Stimulated activated CD4-positive, alpha-beta T cell treated with anti-CD3 and anti-CD28 coated beads, Interleukin-2, amount 100 ng/mL, for 4 hours (primary cell): ENCODE results near the gene ASPDH.

Experiments
- DNase-seq: peaks from one replicate; pipeline ENCODE4 v3.0.0-alpha.2; 2020; ENCODE audit warnings: low read depth

Gene ASPDH

DNA sequence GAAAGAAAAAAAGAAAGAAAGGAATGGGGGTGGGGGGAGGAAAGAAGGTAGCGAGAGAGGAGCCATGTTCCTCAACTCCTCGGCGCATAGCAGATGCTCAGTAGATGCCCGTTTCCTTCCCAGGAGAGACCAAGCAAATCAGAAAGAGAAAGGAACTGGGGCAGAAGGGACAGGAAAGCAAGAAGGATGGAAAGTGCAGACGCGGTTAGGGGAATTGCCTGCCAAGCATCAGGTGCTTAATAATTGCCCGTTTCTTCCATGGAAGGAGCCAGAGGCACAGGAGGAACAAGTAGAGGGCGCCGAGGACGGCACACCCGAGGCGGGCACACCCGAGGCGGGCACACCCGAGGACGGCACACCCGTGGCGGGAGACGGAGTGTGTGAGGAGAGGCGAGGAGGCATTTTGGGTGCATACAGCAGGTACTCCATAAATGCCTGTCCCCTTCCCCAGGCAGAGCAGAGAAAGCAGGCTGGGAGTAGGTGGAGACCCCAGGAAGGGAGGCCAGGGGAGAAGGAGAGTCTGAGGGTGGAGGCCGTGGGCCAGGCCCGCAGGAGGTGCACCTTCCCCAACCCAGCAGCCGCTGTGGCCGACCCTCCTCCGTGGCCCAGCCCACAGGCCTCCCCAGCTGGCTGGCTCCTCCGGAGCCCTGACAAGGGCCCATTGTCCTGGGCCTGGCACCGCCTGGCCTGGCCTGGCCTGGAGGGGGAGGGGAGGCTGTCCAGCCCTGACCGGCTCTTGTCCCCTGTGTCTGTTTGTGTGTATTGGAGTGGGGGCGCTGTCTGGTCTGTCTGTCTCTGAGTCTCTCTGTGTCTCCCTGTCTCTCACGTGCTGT, 17.3 kb downstream of the ASPDH start:
- DNase-seq: no peak

DNA sequence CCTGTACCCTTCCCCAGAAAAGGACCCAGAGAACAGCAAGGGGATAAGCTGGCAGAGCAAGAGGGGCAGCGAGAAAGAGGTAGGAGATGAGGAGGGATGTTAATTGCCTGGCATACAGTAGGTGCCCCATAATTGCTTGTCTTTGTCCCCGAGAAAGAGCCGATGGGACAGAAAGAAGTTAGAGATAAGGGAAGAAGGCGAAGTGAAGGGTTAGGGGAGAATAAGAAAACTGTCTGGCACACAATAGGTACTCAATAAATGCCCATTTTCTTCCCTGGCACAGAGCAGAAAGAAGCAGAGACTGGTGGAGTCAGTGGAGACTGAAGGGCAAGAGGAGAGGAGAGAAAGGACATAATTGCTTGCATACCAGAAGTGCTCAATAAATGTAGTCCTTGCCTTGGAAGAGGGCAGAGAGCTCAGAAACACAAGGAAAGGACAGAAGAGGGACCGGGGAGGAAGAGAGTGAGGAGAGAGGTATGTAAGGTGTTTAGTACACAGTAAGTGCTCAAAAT, 18.6 kb downstream of the ASPDH start:
- no peak for DNase-seq

DNA sequence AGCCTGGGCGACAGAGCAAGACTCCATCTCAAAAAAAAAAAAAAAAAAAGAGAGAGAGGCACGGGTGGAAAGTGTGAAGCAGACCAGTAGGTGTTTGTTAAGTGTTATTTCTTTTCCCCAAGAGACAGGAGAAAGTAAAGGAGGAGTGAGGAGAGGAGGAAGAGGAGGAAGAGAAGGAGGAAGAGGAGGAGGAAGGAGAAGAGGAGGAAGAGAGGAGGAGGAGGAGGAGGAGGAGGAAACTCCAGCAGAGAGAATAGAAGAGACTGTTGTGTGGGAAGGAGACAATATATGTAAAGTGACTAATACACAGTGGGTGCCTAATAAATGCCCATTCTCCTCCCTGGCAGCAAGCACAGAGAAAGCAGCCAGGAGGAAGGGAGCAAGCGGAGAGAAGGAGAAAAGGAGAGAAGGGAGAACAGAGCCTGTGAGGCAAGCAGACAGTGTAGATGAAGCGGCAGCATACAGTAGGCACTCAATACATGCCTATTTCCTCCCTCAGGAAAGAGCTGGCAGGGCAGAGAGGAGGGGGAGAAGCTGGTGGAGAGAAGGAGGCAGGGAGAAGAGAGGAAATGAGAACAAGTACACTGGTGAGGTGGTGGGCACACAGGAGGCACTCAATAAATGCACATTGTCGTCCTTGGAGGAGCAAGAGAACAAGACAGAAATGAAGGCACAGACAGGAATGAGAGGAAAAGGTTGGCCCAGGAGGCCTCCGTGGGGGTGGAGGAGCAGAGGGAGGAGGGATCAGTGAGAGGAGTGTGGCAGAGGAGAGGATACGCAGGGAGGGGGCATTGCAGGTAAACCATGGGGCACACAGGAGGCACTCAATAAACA, 19.3 kb downstream of the ASPDH start:
- no peak for DNase-seq

DNA sequence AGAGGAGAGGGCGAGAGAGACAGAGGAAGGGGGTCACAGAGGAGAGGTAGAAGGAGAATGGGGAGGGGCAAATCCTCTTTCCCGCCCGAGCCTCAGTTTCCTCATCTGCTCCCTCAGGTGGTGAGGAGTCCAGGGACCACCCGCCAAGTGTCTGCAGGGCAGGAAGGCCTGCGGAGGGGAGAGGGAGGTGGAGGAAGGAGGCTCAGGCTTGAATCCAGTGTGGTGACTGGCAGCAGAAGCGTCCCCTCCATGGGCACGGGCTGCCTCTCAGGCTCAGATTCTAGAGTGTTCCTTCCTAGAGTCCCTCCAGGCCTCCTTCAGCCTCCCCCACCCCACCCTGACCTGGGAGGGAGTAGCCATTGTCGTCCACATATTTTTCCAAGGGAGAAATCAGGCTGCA, 20.5 kb downstream of the ASPDH start:
- no peak for DNase-seq

DNA sequence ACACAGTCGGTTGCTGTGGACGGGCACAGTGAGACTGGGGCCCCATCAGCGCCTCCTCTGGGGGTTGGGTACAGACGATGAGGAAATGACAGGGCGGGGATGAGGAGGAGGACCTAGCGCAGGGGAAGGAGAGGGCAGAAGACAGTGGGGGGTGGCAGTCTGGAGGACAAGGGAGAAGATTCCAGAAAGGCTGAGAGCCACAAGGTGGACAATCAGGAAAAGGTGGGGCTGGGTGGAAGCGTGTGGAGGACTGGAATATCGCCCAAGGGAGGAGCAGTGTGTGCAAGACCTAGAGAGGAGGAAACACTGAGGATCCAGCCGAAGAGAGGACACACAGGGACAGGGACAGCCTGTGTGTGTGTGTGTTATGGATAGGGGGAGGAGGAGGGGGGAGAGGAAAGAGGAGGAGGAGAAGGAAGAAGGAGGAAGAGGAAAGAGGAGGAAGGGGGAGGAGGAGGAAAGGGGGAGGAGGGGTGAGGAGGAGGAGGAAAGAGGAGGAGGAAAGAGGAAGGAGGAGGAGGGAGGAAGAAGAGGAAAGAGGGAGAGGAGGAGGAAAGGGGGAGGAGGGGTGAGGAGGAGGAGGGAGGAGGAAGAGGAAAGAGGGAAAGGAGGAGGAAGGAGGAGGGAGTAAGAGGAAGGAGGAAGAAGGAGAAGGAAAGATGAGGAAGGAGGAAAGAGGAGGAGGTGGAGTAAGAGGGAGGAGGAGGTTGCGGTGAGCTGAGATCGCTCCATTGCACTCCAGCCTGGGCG, 21.2 kb downstream of the ASPDH start:
- peak; percentile 11 for DNase-seq

DNA sequence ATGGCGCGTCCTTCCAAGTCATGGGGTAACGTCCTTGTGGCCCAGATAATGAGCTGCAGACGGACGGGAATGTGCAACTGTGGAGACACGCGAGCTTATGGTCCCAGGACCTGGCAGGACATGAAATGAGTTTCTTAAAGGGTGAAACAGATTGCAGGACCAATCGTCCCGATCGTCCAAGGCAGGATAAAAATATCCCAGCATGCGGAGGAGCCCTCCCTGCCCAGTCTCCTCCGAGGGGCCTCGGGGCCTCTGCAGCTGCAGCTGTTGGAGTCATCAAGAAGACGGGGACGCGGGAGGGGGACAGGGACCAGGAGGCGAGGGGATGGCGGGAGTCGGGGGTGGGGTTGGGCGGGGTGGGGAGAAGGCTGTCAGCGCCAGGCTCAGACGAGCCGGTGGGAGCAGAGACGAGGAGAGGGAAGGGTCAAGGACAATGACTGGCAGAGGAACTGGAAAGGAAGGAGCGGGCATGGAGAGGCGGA, 22.7 kb downstream of the ASPDH start:
- DNase-seq: no peak

DNA sequence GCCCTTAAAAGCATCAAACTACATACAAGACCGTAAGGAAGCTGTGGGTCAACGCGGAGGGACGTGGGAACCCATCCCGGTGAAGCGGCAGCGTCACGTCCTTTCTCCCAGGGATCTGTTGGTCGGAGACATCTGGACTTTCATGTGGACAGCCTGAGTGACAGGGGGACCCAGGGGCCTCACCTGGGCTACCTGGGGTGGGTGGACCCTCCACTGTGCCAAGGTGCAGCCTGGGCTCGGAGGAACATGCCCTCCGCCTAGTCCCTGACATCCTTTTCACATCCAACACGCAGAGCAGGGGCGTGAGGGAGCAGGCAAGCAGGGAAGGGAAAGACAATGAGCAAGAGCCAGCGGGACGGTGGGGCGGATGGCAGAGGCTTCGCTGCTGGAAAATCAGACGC, 23.3 kb downstream of the ASPDH start:
- no peak for DNase-seq

DNA sequence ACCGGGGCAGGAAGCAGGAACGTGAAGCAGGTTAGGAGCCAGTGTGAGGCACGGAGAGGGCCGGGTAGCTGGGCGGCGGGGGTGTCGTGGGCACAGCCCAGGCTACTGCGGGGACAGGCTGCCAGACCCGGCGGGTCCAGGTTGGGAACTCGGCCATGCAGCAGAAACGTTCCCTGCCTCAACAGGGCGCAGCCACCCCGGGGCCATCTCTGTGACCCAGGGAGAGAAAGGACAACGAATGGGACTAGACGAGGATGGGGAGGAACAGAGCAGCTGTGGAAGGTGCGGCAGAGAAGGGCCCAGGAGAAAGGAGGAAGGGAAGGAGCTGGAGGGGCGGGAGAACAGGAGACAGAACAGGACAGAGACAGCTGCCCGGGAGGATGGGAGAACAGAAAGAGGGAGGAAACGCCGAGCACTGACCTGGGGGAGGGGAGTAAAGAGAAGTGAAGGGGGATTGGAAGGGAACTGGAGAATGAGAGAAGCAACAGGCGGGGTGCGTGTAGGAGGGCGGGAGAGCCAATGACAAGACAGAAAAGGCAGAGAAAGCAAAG, 24.2 kb downstream of the ASPDH start:
- DNase-seq: no peak

DNA sequence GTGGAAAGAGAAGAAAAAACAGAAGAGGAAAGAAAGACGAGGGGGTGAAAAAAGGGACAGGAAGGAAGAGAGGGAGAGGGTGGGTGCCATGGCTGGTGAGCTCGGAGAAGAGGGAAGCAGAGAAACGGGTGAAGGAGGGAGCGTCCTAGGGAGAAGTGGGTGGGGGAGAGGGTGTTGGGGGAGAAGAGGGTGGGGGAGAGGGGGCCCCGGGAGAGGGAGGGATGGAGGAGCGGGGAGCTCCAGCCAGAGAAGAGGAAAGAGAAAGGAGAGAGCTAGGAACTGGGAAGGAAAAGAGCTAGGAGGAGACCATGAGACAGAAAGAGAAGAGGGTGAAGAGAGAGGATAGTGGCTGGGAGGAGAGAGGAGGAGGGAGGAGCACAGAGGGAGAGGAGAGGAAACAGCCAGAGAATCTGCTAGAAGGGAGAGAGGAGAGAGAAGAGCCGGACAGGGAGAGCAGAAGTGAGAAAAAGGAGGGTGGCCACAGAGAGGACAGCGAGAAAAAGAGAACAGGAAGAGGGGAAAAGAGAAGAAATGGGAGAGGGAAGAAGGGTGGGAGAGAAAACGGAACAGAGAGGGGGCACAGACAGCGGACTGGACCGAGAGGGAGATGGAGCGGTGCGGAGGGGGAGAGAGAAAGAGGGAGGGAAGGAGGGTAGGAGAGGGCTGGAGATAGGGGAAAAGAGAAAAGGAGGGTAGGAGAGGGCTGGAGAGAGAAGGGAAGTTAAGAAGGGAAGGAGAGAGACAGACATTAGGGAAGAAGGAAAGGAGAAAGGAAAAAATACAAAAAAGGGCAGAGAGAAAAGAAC, 25.1 kb downstream of the ASPDH start:
- DNase-seq: no peak

DNA sequence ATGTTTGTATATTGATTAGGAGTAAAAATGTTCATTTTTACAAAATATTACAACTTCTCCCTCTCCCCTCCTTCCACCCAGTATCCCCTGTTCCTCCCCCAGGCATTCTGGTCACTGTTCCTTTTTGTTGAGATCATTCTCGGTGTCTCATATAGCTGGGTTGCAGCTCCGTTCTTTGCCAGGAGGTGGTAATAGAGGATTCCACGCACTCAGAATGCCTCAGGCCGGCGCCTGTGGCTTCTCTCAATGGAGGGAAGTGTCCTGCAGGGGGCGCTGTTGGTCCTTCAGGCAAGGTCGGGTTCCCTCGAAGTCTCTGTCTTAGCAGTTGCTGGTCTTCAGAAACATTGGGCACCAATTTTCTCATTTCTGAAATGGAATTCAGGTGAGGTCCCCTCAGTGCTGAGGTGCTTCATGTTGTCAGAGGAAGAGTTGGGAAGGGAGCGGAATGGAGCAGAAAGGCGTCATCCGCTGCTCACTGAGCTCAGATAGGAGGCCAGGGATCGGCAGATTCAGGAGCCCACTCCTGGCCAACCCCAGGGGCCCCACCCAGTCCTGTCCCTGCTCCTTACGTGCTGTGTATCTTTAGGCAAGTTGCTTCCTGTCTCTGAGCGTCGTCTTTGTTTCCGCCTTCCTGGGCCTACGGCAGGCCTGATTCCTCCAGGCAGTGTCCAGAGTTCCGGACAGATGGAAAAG, 26.7 kb downstream of the ASPDH start:
- DNase-seq: peak; percentile 14

DNA sequence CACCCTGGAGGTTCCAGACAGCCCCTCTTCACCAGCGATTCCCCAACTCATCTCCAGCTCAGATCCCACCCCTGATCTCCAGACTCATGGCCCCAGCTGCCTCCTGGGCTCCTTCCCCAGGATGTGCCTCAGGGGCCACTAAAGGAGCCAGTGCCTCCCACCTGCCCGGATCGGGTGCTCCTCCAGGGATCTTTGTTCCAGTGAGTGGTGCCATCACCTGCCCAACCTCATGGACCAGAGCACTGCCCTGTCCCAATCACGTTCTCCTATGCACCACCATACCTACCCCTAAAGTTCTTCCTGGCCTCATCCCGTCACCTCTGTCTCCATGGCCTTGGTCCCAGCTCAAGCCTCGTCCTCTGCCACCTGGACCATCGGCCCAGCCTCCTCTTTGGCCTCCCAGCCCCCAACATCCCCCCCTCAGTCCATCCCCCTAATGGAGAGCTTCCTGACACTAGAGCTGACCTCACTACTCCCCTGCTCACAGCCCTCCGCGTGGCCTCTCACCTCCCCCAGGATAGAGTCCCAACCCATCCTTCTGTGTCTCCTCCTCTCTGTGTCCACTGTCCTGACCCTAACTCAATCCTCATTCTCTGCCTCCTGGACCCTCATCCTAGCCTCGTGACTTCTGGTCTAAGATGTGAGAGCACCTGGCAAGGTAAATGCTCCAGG, 28.3 kb downstream of the ASPDH start:
- DNase-seq: no peak

DNA sequence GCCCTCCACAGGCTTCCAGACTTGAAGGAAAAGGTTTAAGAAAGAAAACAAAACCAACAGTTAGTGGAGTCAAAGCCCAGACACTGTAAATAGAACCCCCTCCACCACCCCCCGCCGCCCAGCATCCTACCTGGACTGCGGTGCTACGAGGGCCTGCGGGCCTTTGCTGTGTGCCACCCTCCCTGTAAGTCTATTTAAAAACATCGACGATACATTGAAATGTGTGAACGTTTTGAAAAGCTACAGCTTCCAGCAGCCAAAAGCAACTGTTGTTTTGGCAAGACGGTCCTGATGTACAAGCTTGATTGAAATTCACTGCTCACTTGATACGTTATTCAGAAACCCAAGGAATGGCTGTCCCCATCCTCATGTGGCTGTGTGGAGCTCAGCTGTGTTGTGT, 30.8 kb downstream of the ASPDH start:
- DNase-seq: no peak

DNA sequence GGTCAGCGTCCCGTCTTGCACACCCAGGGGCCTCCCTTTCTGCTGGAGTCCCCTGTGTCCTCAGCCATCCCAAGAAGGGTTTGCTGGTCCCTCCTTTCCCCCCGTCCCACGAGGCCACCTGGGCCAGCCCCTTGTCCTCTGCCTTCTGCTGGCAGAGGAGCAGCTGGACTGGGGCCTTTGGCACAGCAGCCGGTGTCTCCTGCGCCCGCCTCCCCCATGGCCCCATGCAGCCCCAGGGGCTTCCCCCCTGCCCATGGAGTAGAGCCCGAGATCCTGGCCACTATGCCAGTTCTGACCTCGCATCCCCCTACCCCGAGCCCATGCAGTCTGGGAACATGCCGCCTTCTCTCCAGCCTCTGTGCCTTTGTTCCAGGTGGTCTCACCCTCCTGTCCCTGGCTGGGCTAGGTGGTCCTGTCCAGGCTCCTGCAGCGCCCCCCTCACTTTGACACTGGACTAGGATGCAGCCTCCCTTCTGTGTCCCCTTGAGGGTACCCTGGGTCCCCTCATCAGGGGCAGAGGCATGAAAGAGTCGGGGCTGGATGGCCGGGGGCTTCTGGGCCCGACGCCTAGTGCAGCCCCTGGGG, 31.4 kb downstream of the ASPDH start:
- DNase-seq: no peak

DNA sequence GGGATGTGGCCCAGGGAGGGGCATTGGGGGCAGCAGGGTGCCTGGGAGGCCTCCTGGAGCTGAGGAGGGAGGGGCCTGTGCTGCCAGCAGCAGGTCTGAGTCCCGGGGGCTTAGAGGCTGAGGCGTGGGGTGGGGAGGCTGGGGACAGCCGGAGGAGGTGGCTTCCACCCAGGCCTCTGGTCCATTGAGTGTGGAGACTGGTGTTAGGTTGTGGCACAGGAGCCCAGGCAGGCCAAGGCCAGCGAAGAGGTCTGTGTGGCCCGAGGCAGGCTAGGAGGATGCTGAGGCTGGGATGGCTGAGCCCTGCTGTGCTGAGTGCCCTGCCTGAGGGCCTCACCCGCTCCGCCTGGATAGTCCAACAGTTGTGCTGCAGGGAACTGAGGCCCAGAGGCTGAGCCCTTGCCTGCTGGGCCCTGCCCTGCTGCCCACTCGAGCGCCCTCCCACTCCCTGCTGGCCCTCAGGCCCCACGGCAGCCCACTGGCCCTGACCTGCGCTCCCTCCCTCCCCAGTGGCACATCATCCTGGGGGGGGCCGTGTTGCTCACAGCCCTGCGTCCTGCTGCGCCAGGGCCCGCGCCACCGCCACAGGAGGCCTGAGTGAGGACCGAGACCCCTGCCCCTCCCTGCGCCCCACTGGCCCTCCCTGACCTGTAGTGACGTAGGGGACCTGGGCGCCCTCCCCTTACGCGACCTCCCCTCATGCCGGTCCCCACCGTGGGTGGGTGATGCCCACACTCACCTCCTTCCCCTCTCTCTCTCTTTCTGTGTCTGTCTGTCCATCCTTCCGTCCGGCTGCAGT, 32.2 kb downstream of the ASPDH start:
- no peak for DNase-seq

DNA sequence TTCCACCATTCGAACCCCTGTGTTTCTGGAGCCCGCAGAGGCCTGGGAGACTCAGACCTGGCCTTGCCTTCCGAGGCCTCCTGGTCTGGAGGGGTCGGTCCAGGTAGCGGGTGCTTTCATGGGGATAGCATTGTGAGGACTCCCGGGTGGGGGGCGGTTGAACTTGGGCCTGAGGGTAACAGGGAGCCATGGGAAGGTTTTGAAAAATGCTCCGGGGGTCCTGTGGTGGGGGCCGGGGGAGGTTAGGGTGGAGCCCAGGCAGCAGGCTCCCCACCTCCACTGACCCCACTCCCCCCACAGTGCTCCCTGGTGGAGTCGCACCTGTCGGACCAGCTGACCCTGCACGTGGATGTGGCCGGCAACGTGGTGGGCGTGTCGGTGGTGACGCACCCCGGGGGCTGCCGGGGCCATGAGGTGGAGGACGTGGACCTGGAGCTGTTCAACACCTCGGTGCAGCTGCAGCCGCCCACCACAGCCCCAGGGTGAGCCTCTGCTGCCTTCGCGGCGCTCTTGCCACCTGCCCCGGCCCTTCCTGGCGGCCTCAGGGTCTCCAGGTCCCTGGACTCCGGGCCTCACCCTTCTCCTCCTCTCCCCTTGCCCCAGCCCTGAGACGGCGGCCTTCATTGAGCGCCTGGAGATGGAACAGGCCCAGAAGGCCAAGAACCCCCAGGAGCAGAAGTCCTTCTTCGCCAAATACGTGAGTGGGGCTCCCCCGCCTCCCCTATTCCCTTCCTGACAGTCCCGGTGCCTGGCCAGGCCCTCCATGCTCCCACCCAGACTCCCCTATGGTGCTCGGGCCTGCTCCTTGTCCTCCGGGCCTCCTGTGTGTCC, 33.2 kb downstream of the ASPDH start:
- DNase-seq: no peak

DNA sequence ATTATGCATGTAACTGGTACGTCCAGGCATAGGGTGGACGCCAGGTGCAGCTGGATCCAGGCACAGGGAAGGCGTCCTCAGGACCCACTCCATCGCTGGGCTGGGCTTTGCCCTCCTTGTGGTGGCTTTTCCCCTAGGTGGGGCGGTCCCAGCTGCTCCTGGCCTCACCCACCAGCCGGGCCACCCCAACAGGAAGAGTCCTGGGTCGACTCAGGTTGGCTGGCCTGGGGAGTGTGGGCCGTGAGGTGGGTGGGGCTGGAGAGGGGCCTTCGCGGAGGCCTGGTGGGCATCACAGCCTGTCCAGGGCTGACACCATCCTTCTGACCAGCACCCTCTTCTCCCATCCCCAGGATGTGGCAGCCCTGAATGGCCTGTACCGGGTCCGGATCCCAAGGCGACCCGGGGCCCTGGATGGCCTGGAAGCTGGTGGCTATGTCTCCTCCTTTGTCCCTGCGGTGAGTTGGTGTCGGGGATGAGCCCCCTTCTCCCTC, 33.9 kb downstream of the ASPDH start:
- no peak for DNase-seq

DNA sequence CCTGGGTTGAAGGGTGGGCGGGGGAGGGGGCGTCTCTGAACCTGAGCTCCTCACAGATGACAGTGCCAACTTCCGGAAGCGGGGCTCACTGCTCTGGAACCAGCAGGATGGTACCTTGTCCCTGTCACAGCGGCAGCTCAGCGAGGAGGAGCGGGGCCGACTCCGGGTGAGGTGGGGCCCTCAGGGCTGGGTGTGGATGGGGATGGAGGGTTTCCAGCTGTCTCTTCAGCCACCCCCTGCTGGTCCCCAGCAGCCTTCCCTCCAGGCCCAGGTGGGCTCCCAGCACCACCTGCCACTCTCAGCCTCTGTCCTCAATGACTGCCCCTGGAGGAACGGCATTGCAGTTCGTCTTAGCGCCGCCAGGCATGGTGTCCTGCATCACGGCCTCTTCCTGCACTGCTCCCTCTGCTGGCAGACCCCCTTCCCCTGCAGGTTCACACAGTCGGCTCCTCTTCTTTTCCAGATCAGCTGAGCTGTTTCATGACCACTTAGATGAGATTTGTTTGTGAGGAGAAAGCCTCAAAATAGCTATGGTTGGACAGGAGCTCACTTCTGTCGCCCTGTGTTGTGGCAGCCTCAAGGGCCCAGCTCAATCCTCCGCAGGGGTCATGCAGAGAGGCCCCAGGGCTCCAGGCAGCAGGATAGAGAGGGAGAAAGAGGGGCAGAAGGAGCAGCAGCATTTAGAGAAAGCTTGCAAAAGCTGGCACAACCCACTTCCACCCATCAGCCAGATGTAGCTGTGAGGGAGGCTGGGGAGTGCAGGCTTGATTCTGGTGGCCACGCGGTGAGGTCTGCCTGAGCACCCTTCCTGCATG, 34.6 kb downstream of the ASPDH start:
- no peak for DNase-seq
